ENCODE measurements around the gene KIF17. TPM values are rescaled to one million over a fixed set of nuclear protein-coding genes. Genes with fewer than 3 reads are reported as not detected.

The KIF17 gene
- total RNA-seq, 2 donors from 2014 or later, result 0.68 to 3.2 TPM

GRCh38 chr1:20643080-20643479, 74.7 kb downstream of the KIF17 start:
- Histone ChIP-seq H3K4me1 (ENCODE audit: control insufficient read depth in 1 of 2, low read depth in 2 of 2) (no peaks in the 10 kb centered on the region), H3K9me3 (no peaks in the 10 kb centered on the region), H3K27ac (no peak overlapping the region), H3K36me3 (peaks cover 51% of the 10 kb centered on the region), H3K27me3 (replicated peaks; ENCODE audit: insufficient read depth) (no peaks in the 10 kb centered on the region), H3K4me3 (no peak overlapping the region)
- TF ChIP-seq CTCF (IDR thresholded peaks at IDR 0.05), result no peak
- DNase-seq (ENCODE audit: low spot score) (no peak), ATAC-seq (ENCODE audit: insufficient number of reproducible peaks, low FRiP score, low read depth) (no peak)

GRCh38 chr1:20641975-20642374, 75.8 kb downstream of the KIF17 start:
- no peak for ATAC-seq (ENCODE audit: insufficient number of reproducible peaks, low FRiP score, low read depth)

GRCh38 chr1:20640183-20640597, 77.6 kb downstream of the KIF17 start:
- Histone ChIP-seq H3K27me3 (replicated peaks; ENCODE audit: insufficient read depth) (no peaks in the 10 kb centered on the region), H3K9me3 (no peaks in the 10 kb centered on the region), H3K4me3 (no peak overlapping the region), H3K4me1 (ENCODE audit: control insufficient read depth in 1 of 2, low read depth in 2 of 2) (peaks cover 0 to 2% of the 10 kb centered on the region in 2 donors), H3K36me3 (peaks cover 53% of the 10 kb centered on the region), H3K27ac (no peak overlapping the region)
- no peak for DNase-seq (ENCODE audit: low spot score)
- no peak for ATAC-seq (ENCODE audit: insufficient number of reproducible peaks, low FRiP score, low read depth)
- TF ChIP-seq CTCF (IDR thresholded peaks at IDR 0.05), result peak; percentile 68

More at GRCh38 chr1:20641975-20642374, 75.8 kb downstream of the KIF17 start:
- no peaks in the 10 kb centered on the region for H3K27me3 ChIP-seq (replicated peaks; ENCODE audit: insufficient read depth)
- H3K9me3 ChIP-seq, result no peaks in the 10 kb centered on the region
- no peaks in the 10 kb centered on the region for H3K4me1 ChIP-seq (ENCODE audit: control insufficient read depth in 1 of 2, low read depth in 2 of 2)
- no peak for DNase-seq (ENCODE audit: low spot score)
- no peak overlapping the region for H3K4me3 ChIP-seq
- peaks cover 61% of the 10 kb centered on the region for H3K36me3 ChIP-seq
- H3K27ac ChIP-seq, result no peak overlapping the region
- no peak for TF ChIP-seq CTCF (IDR thresholded peaks at IDR 0.05)

- no peak for TF ChIP-seq CTCF (IDR thresholded peaks at IDR 0.05)
- ATAC-seq (ENCODE audit: insufficient number of reproducible peaks, low FRiP score, low read depth), result no peak
- no peaks in the 10 kb centered on the region for H3K27me3 ChIP-seq (replicated peaks; ENCODE audit: insufficient read depth)
- H3K9me3 ChIP-seq, result no peaks in the 10 kb centered on the region
- no peak overlapping the region for H3K4me3 ChIP-seq
- peaks cover 30% of the 10 kb centered on the region for H3K36me3 ChIP-seq
- no peak overlapping the region for H3K27ac ChIP-seq
- peaks cover 6 to 13% of the 10 kb centered on the region in 2 donors for H3K4me1 ChIP-seq (ENCODE audit: control insufficient read depth in 1 of 2, low read depth in 2 of 2)
- no peak for DNase-seq (ENCODE audit: low spot score)
These were observed 80.9 kb downstream of the KIF17 start for GRCh38 chr1:20636785-20637347.

GRCh38 chr1:20634594-20635084, 83.2 kb downstream of the KIF17 start:
- TF ChIP-seq CTCF (IDR thresholded peaks at IDR 0.05), result no peak
- Histone ChIP-seq H3K4me1 (ENCODE audit: control insufficient read depth in 1 of 2, low read depth in 2 of 2) (peaks cover 6 to 13% of the 10 kb centered on the region in 2 donors), H3K4me3 (peak overlapping the region; percentile 94), H3K36me3 (peaks cover 22% of the 10 kb centered on the region), H3K27me3 (replicated peaks; ENCODE audit: insufficient read depth) (no peaks in the 10 kb centered on the region), H3K27ac (peak overlapping the region in 1 of 2 donors; percentile 88), H3K9me3 (no peaks in the 10 kb centered on the region)
- ATAC-seq (ENCODE audit: insufficient number of reproducible peaks, low FRiP score, low read depth) (no peak), DNase-seq (ENCODE audit: low spot score) (no peak)

All from thoracic aorta (tissue), 2 donors.